HEK293 (cell line): Measurements from ENCODE around the gene NRIP1.

Experiments
- CTCF ChIA-PET: fragments of 350-600 bp; formaldehyde crosslinking; extraction: SDS; loops from one replicate; lab custom pipeline; 2021; ENCODE audit warnings: antibody characterized with exemption; lab: Yijun Ruan, JAX
- POLR2A ChIA-PET: fragments of 300-600 bp; formaldehyde crosslinking; extraction: SDS; loops from one replicate; lab custom pipeline; 2020; ENCODE audit warnings: antibody characterized with exemption, inconsistent platforms; lab: Yijun Ruan, JAX
- H3K27ac ChIP-seq: fragments of 200-500 bp; sonication (Bioruptor generic); 2 replicates; pipeline ENCODE4 v1.5.1; 2014; ENCODE audit warnings: low read depth, low read length, control low read depth, inconsistent platforms; ENCODE audit errors: extremely low read depth
- H3K36me3 ChIP-seq, 2 experiments: fragments of 200-500 bp in 1 of 2; sonication (Bioruptor generic) in 1 of 2; 1 replicate in 1 of 2; 2 replicates in 1 of 2; pipeline ENCODE4 v1.5.1; 2014 to 2017; ENCODE audit warnings: inconsistent platforms in 2 of 2, low read length in 2 of 2; ENCODE audit not compliant: control insufficient read depth in 2 of 2, insufficient read depth in 1 of 2
- H3K4me1 ChIP-seq: fragments of 200-500 bp; sonication (Bioruptor generic); 2 replicates; pipeline ENCODE4 v1.5.1; 2014; ENCODE audit warnings: mild to moderate bottlenecking, low read length, inconsistent platforms; ENCODE audit not compliant: control insufficient read depth, insufficient read depth
- H3K4me3 ChIP-seq: 2 replicates; pipeline ENCODE4 v1.5.1; 2011; ENCODE audit warnings: low read depth, mild to moderate bottlenecking, control low read depth, low read length, moderate library complexity
- H3K9me3 ChIP-seq: fragments of 200-500 bp; sonication (Bioruptor generic); 2 replicates; pipeline ENCODE4 v1.5.1; 2014; ENCODE audit warnings: low read depth, low read length, inconsistent platforms; ENCODE audit not compliant: control insufficient read depth, insufficient read depth
- EGR2 ChIP-seq: fragments of 450-650 bp; formaldehyde crosslinking; IDR thresholded peaks from 2 replicates; pipeline ENCODE4 v1.5.1; 2016; ENCODE audit warnings: low read depth, missing biosample characterization, missing genetic modification characterization
- REPIN1 ChIP-seq: fragments of 450-650 bp; formaldehyde crosslinking; IDR thresholded peaks from 2 replicates; pipeline ENCODE4 v1.5.1; 2017; ENCODE audit warnings: missing biosample characterization, missing genetic modification characterization, low read depth
- SP2 ChIP-seq: fragments of 450-650 bp; formaldehyde crosslinking; IDR thresholded peaks from 2 replicates; pipeline ENCODE4 v1.5.1; 2016; ENCODE audit warnings: missing biosample characterization, missing genetic modification characterization
- ZBTB21 ChIP-seq: fragments of 450-650 bp; formaldehyde crosslinking; IDR thresholded peaks from 2 replicates; pipeline ENCODE4 v1.5.1; 2017; ENCODE audit warnings: missing biosample characterization, missing genetic modification characterization
- ZNF184 ChIP-seq: fragments of 450-650 bp; IDR thresholded peaks from 2 replicates; pipeline ENCODE4 v1.5.1; 2018; ENCODE audit warnings: missing biosample characterization, mild to moderate bottlenecking, missing genetic modification characterization
- ZNF223 ChIP-seq: fragments of 450-650 bp; formaldehyde crosslinking; IDR thresholded peaks from 2 replicates; pipeline ENCODE4 v1.5.1; 2016; ENCODE audit warnings: missing biosample characterization, missing genetic modification characterization
- ZNF24 ChIP-seq: fragments of 450-650 bp; formaldehyde crosslinking; IDR thresholded peaks from 2 replicates; pipeline ENCODE4 v1.5.1; 2016; ENCODE audit warnings: missing biosample characterization, missing genetic modification characterization
- ZNF266 ChIP-seq: fragments of 450-650 bp; formaldehyde crosslinking; IDR thresholded peaks from 2 replicates; pipeline ENCODE4 v1.5.1; 2016; ENCODE audit warnings: missing biosample characterization, missing genetic modification characterization, low read depth
- ZNF302 ChIP-seq: fragments of 450-650 bp; formaldehyde crosslinking; IDR thresholded peaks from 2 replicates; pipeline ENCODE4 v1.5.1; 2016; ENCODE audit warnings: missing biosample characterization, missing genetic modification characterization, low read depth
- ZNF350 ChIP-seq: fragments of 450-650 bp; formaldehyde crosslinking; IDR thresholded peaks from 2 replicates; pipeline ENCODE4 v1.5.0; 2017; ENCODE audit warnings: missing biosample characterization, mild to moderate bottlenecking, missing genetic modification characterization
- ZNF391 ChIP-seq: fragments of 450-650 bp; formaldehyde crosslinking; IDR thresholded peaks from 2 replicates; pipeline ENCODE4 v1.5.1; 2016; ENCODE audit warnings: low read depth, missing biosample characterization, missing genetic modification characterization, borderline replicate concordance
- ZNF530 ChIP-seq: fragments of 450-650 bp; formaldehyde crosslinking; IDR thresholded peaks from 2 replicates; pipeline ENCODE4 v1.5.1; 2016; ENCODE audit warnings: low read depth, missing biosample characterization, missing genetic modification characterization
- ZNF548 ChIP-seq: fragments of 450-650 bp; formaldehyde crosslinking; IDR thresholded peaks from 2 replicates; pipeline ENCODE4 v1.5.1; 2016; ENCODE audit warnings: missing biosample characterization, missing genetic modification characterization
- ZNF626 ChIP-seq: fragments of 450-650 bp; sonication (Bioruptor Pico); formaldehyde crosslinking; IDR thresholded peaks from 2 replicates; pipeline ENCODE4 v1.5.1; 2018; ENCODE audit warnings: missing biosample characterization, missing genetic modification characterization, inconsistent platforms
- ZNF629 ChIP-seq: fragments of 450-650 bp; formaldehyde crosslinking; IDR thresholded peaks from 2 replicates; pipeline ENCODE4 v1.5.1; 2017; ENCODE audit warnings: missing biosample characterization, missing genetic modification characterization
- ZNF660 ChIP-seq: fragments of 450-650 bp; IDR thresholded peaks from 2 replicates; pipeline ENCODE4 v1.5.1; 2018; ENCODE audit warnings: missing biosample characterization, mild to moderate bottlenecking, missing genetic modification characterization
- ZNF747 ChIP-seq: fragments of 450-650 bp; formaldehyde crosslinking; IDR thresholded peaks from 2 replicates; pipeline ENCODE4 v1.5.1; 2016; ENCODE audit warnings: missing biosample characterization, missing genetic modification characterization
- ZNF776 ChIP-seq: fragments of 450-650 bp; formaldehyde crosslinking; IDR thresholded peaks from 2 replicates; pipeline ENCODE4 v1.5.0; 2017; ENCODE audit warnings: missing biosample characterization, missing genetic modification characterization, borderline replicate concordance
- ZNF792 ChIP-seq: fragments of 450-650 bp; formaldehyde crosslinking; IDR thresholded peaks from 2 replicates; pipeline ENCODE4 v1.5.1; 2016; ENCODE audit warnings: missing biosample characterization, missing genetic modification characterization
- ZSCAN23 ChIP-seq: fragments of 450-650 bp; formaldehyde crosslinking; IDR thresholded peaks from 2 replicates; pipeline ENCODE4 v1.5.1; 2016; ENCODE audit warnings: missing biosample characterization, missing genetic modification characterization
- TF ChIP-seq, protein P1 (sequence below): fragments of 450-650 bp; formaldehyde crosslinking; IDR thresholded peaks from 2 replicates; pipeline ENCODE4 v1.5.1; 2016; ENCODE audit warnings: missing biosample characterization, missing genetic modification characterization, low read depth
- TF ChIP-seq, protein P2 (sequence below): fragments of 450-650 bp; formaldehyde crosslinking; IDR thresholded peaks from 2 replicates; pipeline ENCODE4 v1.5.1; 2017; ENCODE audit warnings: missing biosample characterization, mild to moderate bottlenecking, missing genetic modification characterization, moderate library complexity
- TF ChIP-seq, protein P3 (sequence below): fragments of 450-650 bp; formaldehyde crosslinking; IDR thresholded peaks from 2 replicates; pipeline ENCODE4 v1.5.1; 2016; ENCODE audit warnings: missing biosample characterization, missing genetic modification characterization, low read depth
- TF ChIP-seq, protein P4 (sequence below): fragments of 450-650 bp; formaldehyde crosslinking; conservative IDR thresholded peaks from 2 replicates; pipeline ENCODE4 v1.5.1; 2016; ENCODE audit warnings: low read depth, missing biosample characterization, missing genetic modification characterization
- TF ChIP-seq, protein P5 (sequence below): fragments of 450-650 bp; formaldehyde crosslinking; IDR thresholded peaks from 2 replicates; pipeline ENCODE4 v1.5.1; 2016; ENCODE audit warnings: missing biosample characterization, missing genetic modification characterization

The NRIP1 gene

DNA sequence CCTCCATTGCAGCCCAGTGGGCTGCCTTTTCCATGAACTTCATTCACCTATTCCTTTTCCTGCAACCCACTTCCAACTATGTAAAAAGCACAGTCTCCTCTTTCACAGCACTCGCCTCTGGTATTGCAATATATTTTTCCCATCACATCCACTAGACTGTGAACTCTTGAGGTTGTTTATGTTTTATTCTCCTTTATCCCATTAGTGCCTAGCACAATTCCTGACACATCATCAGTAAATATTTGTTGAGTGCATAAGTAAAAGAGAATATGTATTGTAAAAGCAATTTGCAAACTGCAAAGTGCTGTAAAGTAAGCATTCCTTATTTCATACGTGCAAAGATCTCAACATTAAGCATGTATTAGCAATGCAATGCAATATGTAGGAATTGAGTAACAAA, 27.9 kb upstream of the NRIP1 start:
- ChIA-PET CTCF (no interaction called here), POLR2A (no interaction called here)
- Histone ChIP-seq H3K36me3 (no peaks in the 10 kb centered on the region), H3K9me3 (no peaks in the 10 kb centered on the region), H3K4me3 (no peak overlapping the region), H3K4me1 (no peaks in the 10 kb centered on the region), H3K27ac (no peak overlapping the region)
- TF ChIP-seq ZNF548 (tag by site-specific recombination): no peak
- no peak for TF ChIP-seq ZNF223 (tag by site-specific recombination)
- no peak for TF ChIP-seq SP2 (tag by site-specific recombination)
- no peak for TF ChIP-seq ZNF184 (tag by site-specific recombination)
- TF ChIP-seq ZNF626 (tag by site-specific recombination): no peak
- no peak for TF ChIP-seq ZNF660 (tag by site-specific recombination)
- TF ChIP-seq ZNF266 (tag by site-specific recombination): no peak
- no peak for TF ChIP-seq ZBTB21 (tag by site-specific recombination)
- TF ChIP-seq REPIN1: no peak
- TF ChIP-seq, protein P1, sequence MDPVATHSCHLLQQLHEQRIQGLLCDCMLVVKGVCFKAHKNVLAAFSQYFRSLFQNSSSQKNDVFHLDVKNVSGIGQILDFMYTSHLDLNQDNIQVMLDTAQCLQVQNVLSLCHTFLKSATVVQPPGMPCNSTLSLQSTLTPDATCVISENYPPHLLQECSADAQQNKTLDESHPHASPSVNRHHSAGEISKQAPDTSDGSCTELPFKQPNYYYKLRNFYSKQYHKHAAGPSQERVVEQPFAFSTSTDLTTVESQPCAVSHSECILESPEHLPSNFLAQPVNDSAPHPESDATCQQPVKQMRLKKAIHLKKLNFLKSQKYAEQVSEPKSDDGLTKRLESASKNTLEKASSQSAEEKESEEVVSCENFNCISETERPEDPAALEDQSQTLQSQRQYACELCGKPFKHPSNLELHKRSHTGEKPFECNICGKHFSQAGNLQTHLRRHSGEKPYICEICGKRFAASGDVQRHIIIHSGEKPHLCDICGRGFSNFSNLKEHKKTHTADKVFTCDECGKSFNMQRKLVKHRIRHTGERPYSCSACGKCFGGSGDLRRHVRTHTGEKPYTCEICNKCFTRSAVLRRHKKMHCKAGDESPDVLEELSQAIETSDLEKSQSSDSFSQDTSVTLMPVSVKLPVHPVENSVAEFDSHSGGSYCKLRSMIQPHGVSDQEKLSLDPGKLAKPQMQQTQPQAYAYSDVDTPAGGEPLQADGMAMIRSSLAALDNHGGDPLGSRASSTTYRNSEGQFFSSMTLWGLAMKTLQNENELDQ (tag by site-specific recombination): no peak
- no peak for TF ChIP-seq ZSCAN23 (tag by site-specific recombination)
- TF ChIP-seq ZNF391: no peak
- TF ChIP-seq ZNF350 (tag by site-specific recombination): no peak

DNA sequence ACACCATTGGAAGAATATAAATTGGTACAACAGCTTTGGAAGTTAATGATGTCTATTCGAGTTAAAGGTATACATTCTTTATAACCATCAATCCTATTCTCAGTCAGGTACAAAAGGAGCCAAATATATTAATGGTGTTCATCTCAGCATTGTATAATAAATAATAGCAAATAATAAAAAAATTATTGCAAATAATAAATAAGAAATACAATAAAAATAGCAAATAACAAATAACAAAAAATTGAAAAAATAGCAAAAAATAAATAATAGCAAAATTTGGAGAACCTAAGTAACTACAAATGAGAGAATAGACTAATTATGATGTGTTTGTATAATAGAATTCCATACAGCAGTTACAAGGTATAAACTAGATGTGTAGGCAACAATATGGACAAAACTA, 25.6 kb upstream of the NRIP1 start:
- no peaks in the 10 kb centered on the region for H3K36me3 ChIP-seq
- H3K9me3 ChIP-seq: no peaks in the 10 kb centered on the region
- CTCF ChIA-PET: interaction anchor here (0.6 kb wide), 1 partner anchor 502 kb away, joined by 3 read pairs; no protein-coding TSS in a partner anchor
- H3K4me3 ChIP-seq: no peak overlapping the region
- H3K27ac ChIP-seq: no peak overlapping the region
- no peaks in the 10 kb centered on the region for H3K4me1 ChIP-seq
- POLR2A ChIA-PET: no interaction called here
- TF ChIP-seq, protein P2, sequence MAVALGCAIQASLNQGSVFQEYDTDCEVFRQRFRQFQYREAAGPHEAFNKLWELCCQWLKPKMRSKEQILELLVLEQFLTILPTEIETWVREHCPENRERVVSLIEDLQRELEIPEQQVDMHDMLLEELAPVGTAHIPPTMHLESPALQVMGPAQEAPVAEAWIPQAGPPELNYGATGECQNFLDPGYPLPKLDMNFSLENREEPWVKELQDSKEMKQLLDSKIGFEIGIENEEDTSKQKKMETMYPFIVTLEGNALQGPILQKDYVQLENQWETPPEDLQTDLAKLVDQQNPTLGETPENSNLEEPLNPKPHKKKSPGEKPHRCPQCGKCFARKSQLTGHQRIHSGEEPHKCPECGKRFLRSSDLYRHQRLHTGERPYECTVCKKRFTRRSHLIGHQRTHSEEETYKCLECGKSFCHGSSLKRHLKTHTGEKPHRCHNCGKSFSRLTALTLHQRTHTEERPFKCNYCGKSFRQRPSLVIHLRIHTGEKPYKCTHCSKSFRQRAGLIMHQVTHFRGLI (tag by site-specific recombination): no peak
- TF ChIP-seq ZNF302 (tag by site-specific recombination) (no peak), EGR2 (no peak), ZNF776 (tag by site-specific recombination) (no peak), ZNF629 (tag by site-specific recombination) (no peak), ZNF626 (tag by site-specific recombination) (no peak), ZNF24 (no peak), ZNF530 (tag by site-specific recombination) (no peak), ZNF747 (tag by site-specific recombination) (no peak), ZNF792 (no peak)
- TF ChIP-seq, protein P3, sequence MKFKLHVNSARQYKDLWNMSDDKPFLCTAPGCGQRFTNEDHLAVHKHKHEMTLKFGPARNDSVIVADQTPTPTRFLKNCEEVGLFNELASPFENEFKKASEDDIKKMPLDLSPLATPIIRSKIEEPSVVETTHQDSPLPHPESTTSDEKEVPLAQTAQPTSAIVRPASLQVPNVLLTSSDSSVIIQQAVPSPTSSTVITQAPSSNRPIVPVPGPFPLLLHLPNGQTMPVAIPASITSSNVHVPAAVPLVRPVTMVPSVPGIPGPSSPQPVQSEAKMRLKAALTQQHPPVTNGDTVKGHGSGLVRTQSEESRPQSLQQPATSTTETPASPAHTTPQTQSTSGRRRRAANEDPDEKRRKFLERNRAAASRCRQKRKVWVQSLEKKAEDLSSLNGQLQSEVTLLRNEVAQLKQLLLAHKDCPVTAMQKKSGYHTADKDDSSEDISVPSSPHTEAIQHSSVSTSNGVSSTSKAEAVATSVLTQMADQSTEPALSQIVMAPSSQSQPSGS (tag by site-specific recombination): no peak
- TF ChIP-seq, protein P4, sequence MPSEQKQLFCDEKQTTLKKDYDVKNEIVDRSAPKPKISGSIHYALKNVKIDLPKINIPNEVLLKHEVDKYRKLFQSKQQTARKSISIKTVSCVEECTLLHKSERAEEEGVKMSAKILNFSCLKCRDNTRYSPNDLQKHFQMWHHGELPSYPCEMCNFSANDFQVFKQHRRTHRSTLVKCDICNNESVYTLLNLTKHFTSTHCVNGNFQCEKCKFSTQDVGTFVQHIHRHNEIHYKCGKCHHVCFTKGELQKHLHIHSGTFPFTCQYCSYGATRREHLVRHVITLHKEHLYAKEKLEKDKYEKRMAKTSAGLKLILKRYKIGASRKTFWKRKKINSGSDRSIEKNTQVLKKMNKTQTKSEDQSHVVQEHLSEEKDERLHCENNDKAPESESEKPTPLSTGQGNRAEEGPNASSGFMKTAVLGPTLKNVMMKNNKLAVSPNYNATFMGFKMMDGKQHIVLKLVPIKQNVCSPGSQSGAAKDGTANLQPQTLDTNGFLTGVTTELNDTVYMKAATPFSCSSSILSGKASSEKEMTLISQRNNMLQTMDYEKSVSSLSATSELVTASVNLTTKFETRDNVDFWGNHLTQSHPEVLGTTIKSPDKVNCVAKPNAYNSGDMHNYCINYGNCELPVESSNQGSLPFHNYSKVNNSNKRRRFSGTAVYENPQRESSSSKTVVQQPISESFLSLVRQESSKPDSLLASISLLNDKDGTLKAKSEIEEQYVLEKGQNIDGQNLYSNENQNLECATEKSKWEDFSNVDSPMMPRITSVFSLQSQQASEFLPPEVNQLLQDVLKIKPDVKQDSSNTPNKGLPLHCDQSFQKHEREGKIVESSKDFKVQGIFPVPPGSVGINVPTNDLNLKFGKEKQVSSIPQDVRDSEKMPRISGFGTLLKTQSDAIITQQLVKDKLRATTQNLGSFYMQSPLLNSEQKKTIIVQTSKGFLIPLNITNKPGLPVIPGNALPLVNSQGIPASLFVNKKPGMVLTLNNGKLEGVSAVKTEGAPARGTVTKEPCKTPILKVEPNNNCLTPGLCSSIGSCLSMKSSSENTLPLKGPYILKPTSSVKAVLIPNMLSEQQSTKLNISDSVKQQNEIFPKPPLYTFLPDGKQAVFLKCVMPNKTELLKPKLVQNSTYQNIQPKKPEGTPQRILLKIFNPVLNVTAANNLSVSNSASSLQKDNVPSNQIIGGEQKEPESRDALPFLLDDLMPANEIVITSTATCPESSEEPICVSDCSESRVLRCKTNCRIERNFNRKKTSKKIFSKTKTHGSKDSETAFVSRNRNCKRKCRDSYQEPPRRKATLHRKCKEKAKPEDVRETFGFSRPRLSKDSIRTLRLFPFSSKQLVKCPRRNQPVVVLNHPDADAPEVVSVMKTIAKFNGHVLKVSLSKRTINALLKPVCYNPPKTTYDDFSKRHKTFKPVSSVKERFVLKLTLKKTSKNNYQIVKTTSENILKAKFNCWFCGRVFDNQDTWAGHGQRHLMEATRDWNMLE (tag by site-specific recombination): no peak
- TF ChIP-seq, protein P5, sequence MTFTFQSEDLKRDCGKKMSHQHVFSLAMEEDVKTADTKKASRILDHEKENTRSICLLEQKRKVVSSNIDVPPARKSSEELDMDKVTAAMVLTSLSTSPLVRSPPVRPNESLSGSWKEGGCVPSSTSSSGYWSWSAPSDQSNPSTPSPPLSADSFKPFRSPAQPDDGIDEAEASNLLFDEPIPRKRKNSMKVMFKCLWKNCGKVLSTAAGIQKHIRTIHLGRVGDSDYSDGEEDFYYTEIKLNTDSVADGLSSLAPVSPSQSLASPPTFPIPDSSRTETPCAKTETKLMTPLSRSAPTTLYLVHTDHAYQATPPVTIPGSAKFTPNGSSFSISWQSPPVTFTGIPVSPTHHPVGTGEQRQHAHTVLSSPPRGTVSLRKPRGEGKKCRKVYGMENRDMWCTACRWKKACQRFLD: no peak
